ENCODE measurements around the gene EFCC1. TPM values are rescaled to one million over a fixed set of nuclear protein-coding genes. Genes with fewer than 3 reads are reported as not detected.

Gene EFCC1
- total RNA-seq, 1 donor = 0.10 TPM

DNA sequence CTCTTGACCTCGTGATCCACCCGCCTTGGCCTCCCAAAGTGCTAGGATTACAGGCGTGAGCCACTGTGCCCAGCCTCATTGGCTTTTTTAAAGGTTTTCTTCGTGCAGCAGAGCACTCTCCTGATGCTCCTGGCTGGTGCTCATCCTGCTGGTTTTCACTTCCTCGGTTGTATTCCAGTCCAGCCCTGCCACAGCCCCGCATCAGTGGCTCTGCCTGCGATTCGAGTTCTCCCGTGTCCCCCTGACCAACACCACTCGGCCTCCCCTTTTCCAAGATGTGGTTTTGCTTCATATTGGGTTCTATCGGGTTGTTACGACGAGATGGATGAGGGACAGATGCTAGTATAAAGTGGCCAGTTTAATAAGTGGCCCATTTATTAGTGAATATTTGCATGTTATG, 27.8 kb downstream of the EFCC1 start:
- no peak overlapping the region for H3K4me3 ChIP-seq (ENCODE audit: low read length)
- H3K4me1 ChIP-seq (ENCODE audit: insufficient read depth, low read length) = peaks cover 15% of the 10 kb centered on the region
- H3K27me3 ChIP-seq (ENCODE audit: insufficient read depth, low read length) = no peaks in the 10 kb centered on the region
- no peaks in the 10 kb centered on the region for H3K9me3 ChIP-seq (ENCODE audit: low read depth, low read length)

DNA sequence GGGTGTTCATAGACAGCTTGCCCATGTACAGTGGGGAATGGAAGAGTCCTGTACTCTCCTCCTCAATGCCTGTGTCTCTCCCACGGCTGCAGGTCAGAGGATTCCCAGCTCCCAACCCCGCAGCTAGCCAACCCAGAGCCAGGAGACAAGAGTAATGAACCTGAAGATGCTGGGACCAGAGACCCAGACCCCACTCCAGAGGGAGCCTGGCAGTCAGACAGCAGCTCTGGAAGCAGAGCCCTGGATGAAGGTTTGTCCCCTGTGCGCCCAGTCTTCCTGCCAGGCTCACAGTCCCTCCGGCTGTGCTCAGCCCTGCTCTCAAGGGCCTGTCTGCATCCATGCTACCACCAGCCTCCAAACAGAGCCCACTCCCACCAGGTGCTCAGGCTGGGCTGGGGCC, 29.5 kb downstream of the EFCC1 start:
- no peaks in the 10 kb centered on the region for H3K9me3 ChIP-seq (ENCODE audit: low read depth, low read length)
- peaks cover 15% of the 10 kb centered on the region for H3K4me1 ChIP-seq (ENCODE audit: insufficient read depth, low read length)
- H3K27me3 ChIP-seq (ENCODE audit: insufficient read depth, low read length) = no peaks in the 10 kb centered on the region
- no peak overlapping the region for H3K4me3 ChIP-seq (ENCODE audit: low read length)

DNA sequence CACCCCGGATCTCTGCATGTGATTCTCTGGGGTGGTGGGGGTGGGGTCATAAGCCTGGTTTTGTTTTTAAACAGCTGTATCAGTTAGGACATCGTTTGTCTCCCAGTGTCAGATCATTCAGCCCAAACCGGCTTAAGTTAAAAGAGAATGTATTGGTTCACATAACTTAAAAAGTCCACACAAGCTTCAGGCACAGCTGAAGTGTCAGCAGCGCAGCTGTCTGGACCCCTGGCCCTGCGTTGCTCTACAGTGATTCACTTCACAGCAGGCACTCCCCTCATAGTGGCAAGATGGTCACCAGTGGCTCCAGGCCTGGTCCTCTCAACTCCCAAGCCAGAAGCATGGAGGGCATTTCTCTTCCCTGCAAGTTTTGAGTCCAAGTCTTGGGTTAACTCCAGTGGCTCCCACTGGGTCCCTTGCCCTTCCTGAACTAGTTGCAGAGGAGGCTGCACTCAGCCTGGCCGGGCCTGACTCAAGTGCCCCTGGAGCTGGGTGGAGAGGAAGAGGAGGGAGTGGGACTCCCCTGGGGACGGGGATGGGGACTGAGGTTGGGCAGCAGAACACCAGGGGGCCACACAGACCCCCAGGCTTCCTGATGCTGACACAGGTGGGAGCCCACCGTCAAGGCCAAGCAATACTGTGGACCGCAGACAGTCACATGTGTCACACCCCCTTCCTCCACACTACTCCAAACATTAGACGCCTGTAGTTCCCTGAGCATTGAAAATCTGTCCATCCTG, 30.5 kb downstream of the EFCC1 start:
- H3K4me1 ChIP-seq (ENCODE audit: insufficient read depth, low read length) = peaks cover 10% of the 10 kb centered on the region
- no peaks in the 10 kb centered on the region for H3K9me3 ChIP-seq (ENCODE audit: low read depth, low read length)
- H3K27me3 ChIP-seq (ENCODE audit: insufficient read depth, low read length) = no peaks in the 10 kb centered on the region
- no peak overlapping the region for H3K4me3 ChIP-seq (ENCODE audit: low read length)

DNA sequence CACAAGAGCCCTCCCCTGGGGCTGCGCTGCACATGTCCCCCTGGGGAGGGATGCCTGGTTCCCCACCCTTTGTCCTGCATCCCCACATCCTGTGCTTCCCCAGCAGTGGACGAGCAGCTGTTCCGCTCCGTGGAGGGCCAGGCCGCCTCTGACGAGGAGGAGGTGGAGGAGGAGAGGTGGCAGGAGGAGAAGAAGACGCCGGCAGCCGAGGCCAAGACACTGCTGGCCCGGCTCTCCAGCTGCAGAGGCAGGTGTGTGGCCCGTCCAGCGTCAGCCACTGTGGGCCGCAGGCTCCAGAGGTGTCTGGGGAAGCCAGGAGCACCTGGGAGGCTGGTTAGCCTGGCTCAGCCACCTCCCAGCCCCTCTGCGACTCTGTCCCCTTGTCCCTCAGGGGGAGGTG, 31.6 kb downstream of the EFCC1 start:
- Histone ChIP-seq H3K4me3 (ENCODE audit: low read length) (no peak overlapping the region), H3K27me3 (ENCODE audit: insufficient read depth, low read length) (no peaks in the 10 kb centered on the region)

DNA sequence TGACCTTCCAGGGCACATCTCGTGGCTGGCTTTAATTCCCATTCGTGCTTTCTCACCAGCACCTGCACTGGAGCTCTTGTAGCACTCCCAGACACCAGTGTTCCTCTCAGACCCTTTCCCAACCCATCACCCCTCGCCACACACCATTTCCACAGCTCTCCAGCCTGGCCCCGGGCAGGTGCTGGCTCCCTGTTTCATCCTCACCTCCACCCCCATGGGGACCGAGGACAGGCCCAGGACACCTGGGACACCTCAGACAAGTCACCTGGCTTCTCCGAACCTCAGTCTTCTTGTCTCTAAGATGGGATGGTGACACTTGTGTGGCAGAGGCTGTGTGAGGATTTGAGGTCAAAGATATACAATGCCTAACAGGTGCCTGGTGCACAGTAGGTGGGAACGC, 32.0 kb downstream of the EFCC1 start:
- H3K9me3 ChIP-seq (ENCODE audit: low read depth, low read length) = no peaks in the 10 kb centered on the region
- H3K4me1 ChIP-seq (ENCODE audit: insufficient read depth, low read length) = peaks cover 3% of the 10 kb centered on the region
- no peaks in the 10 kb centered on the region for H3K27me3 ChIP-seq (ENCODE audit: insufficient read depth, low read length)
- H3K4me3 ChIP-seq (ENCODE audit: low read length) = no peak overlapping the region

More for the DNA sequence above, 31.6 kb downstream of the EFCC1 start:
- Histone ChIP-seq H3K4me1 (ENCODE audit: insufficient read depth, low read length) (peaks cover 3% of the 10 kb centered on the region), H3K9me3 (ENCODE audit: low read depth, low read length) (no peaks in the 10 kb centered on the region)

DNA sequence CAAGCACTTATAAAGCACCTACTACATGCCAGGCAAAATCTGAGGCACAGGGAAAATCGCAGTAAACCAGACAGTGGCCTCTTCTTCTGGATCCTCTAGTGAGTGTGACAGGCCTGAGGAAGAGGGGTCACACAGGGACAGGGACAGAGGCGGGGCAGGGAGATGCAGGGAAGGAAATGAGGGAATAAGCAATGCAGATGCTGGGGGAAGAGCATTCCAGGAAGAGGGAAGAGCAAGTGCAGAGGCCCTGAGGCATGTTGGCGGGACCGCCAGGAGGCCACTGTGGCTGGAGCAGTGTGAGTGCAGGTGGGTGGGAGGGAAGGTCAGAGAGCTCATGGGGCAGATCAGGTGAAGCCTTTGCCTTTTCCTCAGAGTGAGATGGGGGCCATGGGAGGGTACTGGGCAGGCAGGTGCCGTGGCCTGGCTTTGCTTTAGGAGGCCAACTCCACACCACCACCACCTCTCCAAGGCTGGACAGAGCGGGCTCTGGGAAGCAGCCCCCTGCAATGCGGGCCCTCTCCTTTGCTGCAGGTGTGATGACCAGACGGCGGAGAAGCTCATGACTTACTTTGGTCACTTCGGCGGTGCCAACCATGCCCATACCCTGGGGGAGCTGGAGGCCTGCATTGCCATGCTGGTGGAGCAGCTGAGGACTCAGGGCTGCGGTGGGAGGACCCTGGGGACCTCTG, 32.7 kb downstream of the EFCC1 start:
- H3K4me3 ChIP-seq (ENCODE audit: low read length) = no peak overlapping the region
- no peaks in the 10 kb centered on the region for H3K9me3 ChIP-seq (ENCODE audit: low read depth, low read length)
- no peaks in the 10 kb centered on the region for H3K27me3 ChIP-seq (ENCODE audit: insufficient read depth, low read length)
- peaks cover 3% of the 10 kb centered on the region for H3K4me1 ChIP-seq (ENCODE audit: insufficient read depth, low read length)

DNA sequence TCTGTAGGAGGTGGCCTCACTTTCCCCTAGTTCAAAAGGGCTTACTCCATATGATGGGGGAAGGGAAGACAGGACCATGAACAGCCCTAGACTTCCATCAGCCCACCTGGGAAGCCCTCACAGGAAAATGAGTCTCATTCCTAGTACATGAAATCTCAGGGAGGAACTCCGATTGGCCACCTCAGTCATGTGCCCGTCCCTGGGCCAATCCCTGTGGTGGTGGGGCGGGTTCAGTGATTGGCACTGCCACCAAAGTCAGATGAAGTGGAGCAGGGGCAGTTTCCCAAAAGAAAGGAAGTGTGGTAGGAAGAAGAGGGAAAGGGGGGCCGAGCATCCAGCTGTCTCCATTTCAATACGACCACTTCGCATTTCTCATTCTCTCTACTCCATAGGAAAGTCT, 33.5 kb downstream of the EFCC1 start:
- Histone ChIP-seq H3K4me1 (ENCODE audit: insufficient read depth, low read length) (peaks cover 3% of the 10 kb centered on the region), H3K4me3 (ENCODE audit: low read length) (no peak overlapping the region), H3K27me3 (ENCODE audit: insufficient read depth, low read length) (no peaks in the 10 kb centered on the region)

DNA sequence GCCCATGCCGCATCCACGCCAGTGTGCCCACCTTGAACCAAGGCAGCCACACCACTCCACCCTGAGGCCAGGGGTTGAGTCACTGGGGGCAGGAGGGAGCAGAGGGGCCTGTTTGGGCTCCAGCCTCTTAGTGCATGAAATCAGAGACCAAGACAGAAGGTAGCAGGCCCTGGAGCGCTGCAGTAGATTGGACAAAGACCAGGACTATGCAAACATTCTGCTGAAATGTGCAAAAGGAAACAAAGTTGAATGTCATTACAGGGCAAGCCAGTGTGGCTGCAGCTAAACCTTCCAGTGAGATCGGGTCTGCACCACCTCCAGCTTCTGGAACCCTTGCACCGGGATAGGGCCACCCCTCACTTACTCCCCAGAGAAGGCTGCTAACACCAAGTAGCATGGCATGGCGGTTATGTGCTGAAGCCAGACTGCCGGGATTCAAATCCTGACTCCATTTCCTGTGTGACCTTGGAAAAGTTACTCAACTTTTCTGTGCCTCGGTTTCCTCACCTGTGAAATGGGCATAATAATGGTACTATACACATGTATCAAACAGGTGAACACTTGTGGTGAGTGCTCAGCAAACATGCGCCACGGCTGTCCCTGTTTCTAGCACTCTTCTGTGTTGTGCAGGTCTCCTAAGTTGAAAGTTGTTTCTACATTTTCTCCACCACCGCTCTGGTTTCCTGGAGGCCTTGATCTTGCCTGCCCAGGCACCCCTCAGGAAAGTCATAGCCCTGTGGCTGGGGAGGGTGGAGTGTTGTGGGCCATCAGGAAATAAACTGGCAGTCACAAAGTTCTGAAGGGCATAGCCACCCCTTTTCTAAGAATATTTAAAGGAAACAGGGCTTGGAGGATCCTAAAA, 34.5 kb downstream of the EFCC1 start:
- H3K9me3 ChIP-seq (ENCODE audit: low read depth, low read length) = no peaks in the 10 kb centered on the region
- H3K27me3 ChIP-seq (ENCODE audit: insufficient read depth, low read length) = no peaks in the 10 kb centered on the region
- no peak overlapping the region for H3K4me3 ChIP-seq (ENCODE audit: low read length)
- peaks cover 3% of the 10 kb centered on the region for H3K4me1 ChIP-seq (ENCODE audit: insufficient read depth, low read length)

More for the DNA sequence above, 33.5 kb downstream of the EFCC1 start:
- H3K9me3 ChIP-seq (ENCODE audit: low read depth, low read length) = no peaks in the 10 kb centered on the region

DNA sequence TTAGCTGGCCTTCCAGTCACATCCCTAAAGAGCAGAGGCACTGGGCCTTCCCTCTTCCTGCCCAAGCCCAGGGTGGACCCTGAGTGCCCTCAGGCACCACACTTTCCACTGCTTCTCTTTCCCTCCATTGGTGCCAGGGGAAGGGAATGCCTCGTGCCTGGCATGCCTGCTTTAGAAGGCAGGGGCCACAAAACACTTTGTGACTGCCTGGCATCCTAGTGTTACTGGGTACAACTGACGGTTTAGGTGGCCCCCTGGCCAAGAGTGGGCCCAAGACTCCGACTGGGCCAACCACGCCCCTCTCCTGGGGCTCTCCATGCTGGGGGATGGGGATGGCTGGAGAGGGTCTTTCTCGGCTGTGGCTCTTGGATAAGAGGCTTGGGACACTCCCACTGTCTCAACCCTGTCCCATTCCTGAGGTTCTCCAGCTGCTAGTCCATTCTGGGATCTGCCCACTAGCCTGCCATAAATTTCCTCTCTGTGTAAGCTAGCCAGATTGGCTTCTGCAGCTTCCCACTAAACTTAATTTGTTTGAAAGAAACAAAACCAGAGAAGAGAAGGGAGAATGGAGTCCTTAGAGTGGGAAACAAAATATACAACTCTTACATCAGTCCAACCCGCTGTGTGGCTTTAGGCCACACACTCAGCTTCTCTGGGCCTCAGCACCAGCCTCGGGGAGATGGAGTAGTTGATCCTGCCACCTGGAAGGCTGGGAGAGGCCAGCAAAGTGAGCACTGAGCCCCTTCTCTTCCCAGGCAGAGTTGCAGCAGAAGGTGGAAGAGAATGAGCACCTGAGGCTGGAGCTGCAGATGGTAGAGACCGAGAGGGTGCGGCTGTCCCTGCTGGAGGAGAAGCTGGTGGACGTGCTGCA, 35.4 kb downstream of the EFCC1 start:
- Histone ChIP-seq H3K4me3 (ENCODE audit: low read length) (no peak overlapping the region), H3K9me3 (ENCODE audit: low read depth, low read length) (no peaks in the 10 kb centered on the region), H3K4me1 (ENCODE audit: insufficient read depth, low read length) (peaks cover 3% of the 10 kb centered on the region), H3K27me3 (ENCODE audit: insufficient read depth, low read length) (no peaks in the 10 kb centered on the region)

DNA sequence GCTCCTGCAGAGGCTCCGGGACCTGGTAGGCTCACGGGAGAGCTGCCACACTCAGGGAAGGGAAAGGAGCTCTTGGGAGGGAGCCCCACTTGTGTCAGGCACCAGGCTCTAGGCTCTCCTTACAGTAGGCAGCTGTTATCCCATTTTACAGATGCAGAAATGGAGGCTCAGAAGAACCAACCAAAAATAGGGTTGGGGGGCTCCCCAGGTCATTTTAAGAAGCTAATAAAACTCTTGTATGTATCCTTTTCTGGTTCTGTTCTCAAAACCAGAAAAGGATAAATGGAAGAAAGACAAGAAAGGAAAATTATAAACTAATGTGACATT, 36.0 kb downstream of the EFCC1 start:
- Histone ChIP-seq H3K27me3 (ENCODE audit: insufficient read depth, low read length) (no peaks in the 10 kb centered on the region), H3K4me1 (ENCODE audit: insufficient read depth, low read length) (peaks cover 3% of the 10 kb centered on the region), H3K9me3 (ENCODE audit: low read depth, low read length) (no peaks in the 10 kb centered on the region), H3K4me3 (ENCODE audit: low read length) (no peak overlapping the region)

DNA sequence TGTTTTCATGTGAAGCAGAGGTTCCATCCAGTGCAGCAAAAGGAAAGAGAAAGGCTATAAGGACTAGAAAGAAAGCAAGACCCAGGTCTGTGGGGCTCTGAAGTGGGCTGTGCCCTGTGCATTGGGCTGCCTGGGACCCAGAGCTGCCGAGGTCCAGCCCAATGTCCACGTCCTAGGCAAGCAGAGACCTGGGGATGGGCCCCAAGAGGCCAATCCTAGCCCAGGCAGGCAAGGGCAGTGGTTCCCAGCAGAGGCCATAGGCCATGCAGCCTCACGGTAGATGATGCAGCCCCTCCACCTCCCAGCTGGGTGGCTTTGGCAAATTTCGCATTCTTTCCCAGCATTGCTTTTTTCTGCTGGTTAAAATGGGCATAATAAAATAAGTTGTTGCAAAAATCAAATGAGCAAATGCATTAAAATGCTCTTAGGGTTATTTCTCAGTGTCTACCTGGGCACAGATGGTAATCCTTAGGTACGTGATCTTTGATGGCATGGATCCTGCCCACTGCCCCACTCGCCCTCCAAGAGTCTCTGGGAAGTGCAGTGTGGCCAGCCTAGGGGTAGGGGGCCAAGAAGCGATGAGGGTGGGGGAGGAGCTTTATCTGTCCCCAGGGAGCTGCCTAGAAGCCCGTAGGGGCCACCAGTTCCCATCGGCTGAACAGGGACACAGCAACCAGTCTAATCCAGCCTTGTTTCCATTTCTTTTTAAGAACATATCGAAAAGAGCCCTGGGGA, 37.2 kb downstream of the EFCC1 start:
- Histone ChIP-seq H3K9me3 (ENCODE audit: low read depth, low read length) (no peaks in the 10 kb centered on the region), H3K4me1 (ENCODE audit: insufficient read depth, low read length) (peaks cover 3% of the 10 kb centered on the region), H3K4me3 (ENCODE audit: low read length) (no peak overlapping the region), H3K27me3 (ENCODE audit: insufficient read depth, low read length) (no peaks in the 10 kb centered on the region)

DNA sequence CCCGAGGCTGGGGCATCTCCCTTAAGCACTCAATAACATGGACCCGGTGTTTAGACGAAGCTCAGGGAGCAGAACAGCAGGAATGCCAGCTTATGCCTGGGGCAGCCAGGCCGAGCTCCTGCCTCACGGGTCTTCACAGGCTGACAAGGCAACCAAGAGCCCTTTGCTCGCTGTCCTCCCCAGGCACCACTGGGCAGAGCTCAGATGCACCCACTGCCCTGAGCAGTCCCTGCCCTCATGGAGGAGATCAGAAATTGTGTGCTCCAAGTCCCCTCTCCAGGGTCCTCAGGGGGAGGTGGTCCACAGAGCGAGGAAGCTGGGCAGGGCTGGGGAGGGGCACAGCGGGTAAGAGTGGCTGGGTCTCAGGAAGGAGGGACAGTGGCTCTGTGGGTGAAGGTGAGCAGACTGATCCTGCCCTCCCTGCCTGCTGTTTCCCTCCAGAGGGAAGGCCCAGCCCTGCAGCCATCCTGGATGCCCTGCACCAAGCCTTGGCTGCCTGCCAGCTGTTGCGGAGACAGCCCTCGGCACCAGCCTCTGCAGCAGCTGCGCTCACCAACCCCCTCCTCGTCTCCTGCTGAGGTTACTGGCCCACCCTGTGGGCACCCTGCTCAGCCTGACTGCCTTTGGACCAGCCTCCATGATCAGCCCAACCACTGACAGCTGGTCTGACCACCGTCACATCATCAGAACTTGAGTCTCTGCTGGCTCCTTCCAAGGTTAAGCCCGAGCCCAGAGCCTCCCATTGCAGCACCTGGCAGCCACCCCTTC, 38.4 kb downstream of the EFCC1 start:
- peaks cover 3% of the 10 kb centered on the region for H3K4me1 ChIP-seq (ENCODE audit: insufficient read depth, low read length)
- H3K27me3 ChIP-seq (ENCODE audit: insufficient read depth, low read length) = peaks cover under 1% of the 10 kb centered on the region
- H3K9me3 ChIP-seq (ENCODE audit: low read depth, low read length) = no peaks in the 10 kb centered on the region
- no peak overlapping the region for H3K4me3 ChIP-seq (ENCODE audit: low read length)

DNA sequence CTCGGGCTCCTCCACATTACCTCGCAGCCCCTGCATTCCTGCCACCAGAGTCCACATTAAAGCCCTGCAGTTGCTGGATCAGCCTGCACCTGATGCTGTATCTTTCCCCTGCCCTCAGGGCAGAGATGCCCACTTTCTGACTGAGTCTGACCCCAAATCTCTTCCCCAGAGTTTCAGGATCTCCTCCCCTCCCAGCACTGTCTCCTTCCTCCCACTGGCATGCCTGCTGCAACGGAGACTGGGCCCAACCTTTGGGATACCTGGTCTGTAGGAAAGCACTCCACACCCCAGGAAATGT, 38.9 kb downstream of the EFCC1 start:
- Histone ChIP-seq H3K9me3 (ENCODE audit: low read depth, low read length) (no peaks in the 10 kb centered on the region), H3K4me1 (ENCODE audit: insufficient read depth, low read length) (peaks cover 3% of the 10 kb centered on the region), H3K27me3 (ENCODE audit: insufficient read depth, low read length) (peaks cover 3% of the 10 kb centered on the region), H3K4me3 (ENCODE audit: low read length) (no peak overlapping the region)

Data from mononuclear cell (primary cell).